ENCODE data around the gene TASOR. TPM values are rescaled to one million over a fixed set of nuclear protein-coding genes. Genes with fewer than 3 reads are reported as not detected.

TASOR gene
- total RNA-seq, 4 donors from 2014 or later, result 36.6 to 59.3 (median 49.3) TPM

DNA sequence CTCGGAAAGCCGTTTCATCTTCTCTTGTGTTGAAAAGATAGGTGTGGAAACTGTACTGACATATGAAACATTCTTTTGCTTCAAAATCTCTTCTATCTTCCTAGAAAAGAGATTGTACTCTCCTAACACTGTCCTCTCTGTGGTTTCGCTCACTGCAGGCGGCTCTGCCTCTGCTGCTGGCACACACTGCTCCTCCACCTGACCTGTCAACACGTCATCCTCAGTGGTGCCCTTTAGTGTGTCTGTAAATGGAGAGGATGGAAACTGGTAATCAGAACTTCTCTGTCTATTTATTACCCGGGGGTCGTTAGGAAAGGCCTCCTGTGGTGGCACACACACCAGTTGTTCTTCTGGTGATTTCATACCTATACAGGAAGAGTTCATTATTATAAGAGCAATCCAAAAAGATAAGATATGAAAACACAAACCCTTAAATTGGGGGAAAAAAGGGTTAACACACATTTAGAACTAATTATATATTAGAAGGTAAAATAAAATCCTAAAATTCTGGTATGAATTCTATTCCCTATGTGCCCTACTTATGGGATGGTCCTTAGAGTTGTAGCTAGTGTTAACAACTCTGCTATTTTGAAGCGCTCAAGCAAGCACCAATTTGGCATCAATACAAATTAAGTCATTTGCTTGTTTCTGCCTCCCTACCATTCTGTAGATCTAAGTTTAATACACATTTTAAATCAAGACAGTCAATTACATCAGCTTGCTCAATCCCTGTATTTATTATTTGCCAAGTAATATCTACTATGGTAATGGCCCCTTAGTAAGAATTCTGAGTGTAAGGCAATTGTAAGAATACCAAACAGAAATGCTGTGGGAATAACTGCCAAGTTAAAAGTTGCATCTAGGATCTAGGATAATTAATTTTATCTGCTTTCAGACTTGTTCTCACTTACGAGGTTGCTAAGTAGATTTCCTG lies 49.2 kb downstream of the TASOR start:
- H3K4me3 ChIP-seq, result no peak overlapping the region
- 80 to 87% methylated on average over 9 of the region's 9 CpGs for WGBS, 2 donors
- no peak overlapping the region for H3K27ac ChIP-seq
- no peak for TF ChIP-seq CTCF (IDR thresholded peaks at IDR 0.05)
- no peak for TF ChIP-seq POLR2A (IDR thresholded peaks at IDR 0.05)
- H3K36me3 ChIP-seq, result peaks cover 0 to 98% (median 13%) of the 10 kb centered on the region in 3 donors
- no peaks in the 10 kb centered on the region for H3K4me1 ChIP-seq
- intact Hi-C loops (cut with DNase I), result no loop called here
- no peaks in the 10 kb centered on the region for H3K27me3 ChIP-seq
- no peaks in the 10 kb centered on the region for H3K9me3 ChIP-seq
- no peak for DNase-seq

Other genes with a start within 250 kb of the TASOR start
- 1 to 10 TPM in 2 of 4 donors, under 1 TPM in 2; 0.12 to 1.9 (median 0.86) TPM for gene ERC2, start 214.8 kb downstream of the TASOR start, total RNA-seq
- gene CCDC66, start 126.1 kb downstream of the TASOR start, total RNA-seq, result 10 to 100 TPM in 2 of 4 donors, 1 to 10 TPM in 2; 8.1 to 32.6 (median 15.8) TPM
- gene ARHGEF3, start 118.7 kb upstream of the TASOR start, total RNA-seq, result 10 to 100 TPM; 20.6 to 26.3 (median 24.7) TPM